HG03432 (cell line): ENCODE results near the gene ROMO1.
"Not testable (repeated sequence)": the region's sequence is repeated elsewhere in the genome, so short reads cannot be mapped to it uniquely, and the experiment has no call there.

Experiments used
- ATAC-seq: cut with Tn5 transposase; IDR thresholded peaks from one replicate; pipeline ENCODE4 v1.9.1; 2021; ENCODE audit warnings: mild to moderate bottlenecking, moderate library complexity; ENCODE audit not compliant: unreplicated experiment

ROMO1 gene

DNA sequence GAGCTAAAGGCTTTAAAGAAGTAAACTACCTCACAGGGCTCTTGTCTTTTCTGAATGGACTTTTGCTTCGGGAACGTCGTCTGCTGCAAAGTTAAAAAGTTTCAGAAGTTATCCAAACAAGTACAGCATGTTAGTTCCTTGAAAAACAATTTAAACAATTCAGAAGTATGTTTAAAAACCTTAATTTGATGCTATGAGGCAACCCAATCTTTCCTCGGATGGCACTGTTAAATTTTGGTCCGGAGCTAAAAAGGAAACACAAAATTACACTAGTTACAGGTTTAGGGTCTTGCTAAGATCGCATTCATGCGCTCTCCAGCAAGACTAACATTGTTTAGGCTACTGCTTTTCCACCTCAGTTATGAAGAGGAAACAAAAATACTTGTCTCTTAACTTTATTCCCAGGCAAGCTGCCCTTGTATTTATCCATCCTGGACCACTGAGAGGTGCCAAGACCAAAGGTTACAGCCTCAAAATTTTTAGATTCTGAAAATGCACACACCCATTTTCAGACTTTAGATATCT is 30.1 kb downstream of the ROMO1 start:
- no peak for ATAC-seq

DNA sequence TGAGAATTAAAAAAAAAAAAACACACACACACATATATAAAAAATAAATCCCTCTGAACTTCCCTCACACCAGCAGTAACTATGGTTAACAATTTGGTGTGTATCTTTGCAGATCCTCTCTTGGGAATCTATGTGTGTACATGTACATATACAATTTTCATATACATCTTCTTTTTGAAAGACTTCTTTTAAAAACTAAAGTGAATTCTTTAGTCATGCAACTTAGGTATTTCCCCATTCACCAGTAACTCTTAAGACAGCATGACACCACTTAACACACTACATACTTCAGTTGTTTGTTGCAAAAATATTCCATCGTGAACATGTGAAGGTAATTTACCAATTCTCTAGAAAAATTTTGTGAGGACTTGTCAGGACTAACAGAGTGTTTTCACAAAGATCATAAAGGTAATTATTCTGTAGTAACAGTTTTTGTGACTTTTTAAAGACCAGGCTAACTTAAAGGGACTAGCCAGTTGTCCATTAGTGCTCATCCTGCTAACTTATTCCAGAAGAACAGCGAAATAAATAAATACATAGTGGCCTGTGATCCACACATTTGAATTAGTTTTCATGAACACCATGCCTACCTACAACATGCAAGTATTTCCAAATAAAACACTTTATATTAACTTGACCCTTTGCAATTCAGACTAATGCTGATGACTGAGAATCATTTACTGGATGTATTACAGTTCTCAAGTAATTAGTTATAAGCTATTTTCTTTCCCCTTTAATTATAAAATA is 30.8 kb downstream of the ROMO1 start:
- no peak for ATAC-seq

- no peak for ATAC-seq
These were observed 31.6 kb downstream of the ROMO1 start for GRCh38 chr20:35730583-35731468.

DNA sequence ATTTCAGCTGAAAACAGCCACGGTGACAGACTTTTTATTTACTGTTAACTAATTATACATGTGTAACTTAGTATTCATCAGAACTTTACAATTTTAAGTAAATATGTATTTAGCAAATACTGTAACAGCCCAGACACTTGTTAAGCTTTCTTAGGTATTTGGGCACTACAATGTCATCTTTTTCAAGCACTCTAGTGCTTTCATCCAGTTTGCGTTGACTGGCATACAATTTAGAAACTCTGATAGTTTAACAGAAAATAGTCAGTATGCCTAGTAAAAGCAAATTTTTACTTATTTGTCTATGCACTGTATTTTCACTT is 32.2 kb downstream of the ROMO1 start:
- ATAC-seq: no peak

DNA sequence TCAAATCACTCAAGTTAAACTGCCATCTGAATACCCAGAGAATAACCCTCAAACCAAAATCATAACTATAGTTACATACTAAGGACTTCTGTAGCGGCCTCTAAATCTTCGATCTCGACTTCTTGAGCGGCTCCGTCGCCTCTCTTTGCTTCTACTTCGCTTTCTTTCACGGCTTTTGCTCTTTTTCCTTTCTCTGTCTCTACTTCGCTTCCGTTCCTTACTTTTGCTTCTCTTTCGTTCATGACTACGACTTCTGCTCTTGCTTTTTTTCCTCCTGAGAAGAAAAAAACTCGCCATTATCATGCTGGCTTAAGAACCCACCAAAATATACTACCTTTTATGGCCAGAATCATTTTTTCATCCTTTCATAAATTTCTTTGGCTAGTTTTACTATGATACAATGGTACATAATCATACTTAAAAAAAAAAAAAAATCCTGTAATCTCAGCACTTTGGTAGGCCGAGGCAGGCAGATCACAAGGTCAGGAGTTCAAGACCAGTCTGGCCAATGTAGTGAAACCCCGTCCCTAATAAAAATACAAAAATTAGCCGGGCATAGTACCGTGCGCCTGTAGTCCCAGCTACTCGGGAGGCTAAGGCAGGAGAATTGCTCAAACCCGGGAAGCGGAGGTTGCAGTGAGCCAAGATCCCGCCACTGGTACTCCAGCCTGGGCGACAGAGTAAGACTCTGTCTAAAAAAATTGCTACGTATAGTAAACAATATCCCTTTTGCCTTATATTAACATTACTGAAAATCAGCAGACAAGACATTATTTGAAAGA is 32.8 kb downstream of the ROMO1 start:
- no peak for ATAC-seq

DNA sequence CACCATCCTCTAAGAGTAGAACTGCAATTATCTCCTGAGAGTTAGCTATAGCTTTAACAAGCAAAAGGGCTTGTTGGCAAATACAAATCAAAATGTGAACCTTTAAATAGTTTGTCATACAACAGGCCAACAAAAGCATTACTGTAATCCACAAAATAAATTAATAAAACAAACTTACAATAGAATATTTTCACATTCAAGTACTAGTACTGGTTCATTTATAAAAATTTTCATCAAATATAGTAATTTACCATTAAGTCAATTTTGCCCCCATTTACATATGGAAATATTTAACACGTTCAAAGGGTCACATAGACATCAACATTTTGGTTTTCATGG is 33.4 kb downstream of the ROMO1 start:
- ATAC-seq: no peak

GRCh38 chr20:35734374-35734773 is 35.2 kb downstream of the ROMO1 start:
- no peak for ATAC-seq

- no peak for ATAC-seq
These were observed 35.8 kb downstream of the ROMO1 start for GRCh38 chr20:35734777-35735649.

- ATAC-seq: no peak
These were observed 36.7 kb downstream of the ROMO1 start for GRCh38 chr20:35735826-35736470.

DNA sequence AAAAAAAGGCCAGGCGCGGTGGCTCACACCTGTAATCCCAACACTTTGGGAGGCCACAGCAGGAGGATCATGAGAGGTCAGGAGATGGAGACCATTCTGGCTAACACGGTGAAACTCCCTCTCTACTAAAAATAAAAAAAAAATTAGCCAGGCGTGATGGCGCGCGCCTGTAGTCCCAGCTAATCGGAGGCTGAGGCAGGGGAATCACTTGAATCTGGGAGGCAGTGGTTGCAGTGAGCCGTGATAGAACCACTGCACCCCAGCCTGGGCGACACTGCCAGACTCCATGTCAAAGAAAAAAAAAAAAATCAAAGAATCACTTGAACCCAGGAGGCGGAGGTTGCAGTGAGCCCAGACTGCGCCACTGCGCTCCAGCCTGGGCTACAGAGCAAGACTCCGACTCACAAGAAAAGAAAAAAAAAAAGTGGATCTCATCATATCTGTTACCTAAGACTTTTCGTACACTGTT is 38.7 kb downstream of the ROMO1 start:
- ATAC-seq: no peak

DNA sequence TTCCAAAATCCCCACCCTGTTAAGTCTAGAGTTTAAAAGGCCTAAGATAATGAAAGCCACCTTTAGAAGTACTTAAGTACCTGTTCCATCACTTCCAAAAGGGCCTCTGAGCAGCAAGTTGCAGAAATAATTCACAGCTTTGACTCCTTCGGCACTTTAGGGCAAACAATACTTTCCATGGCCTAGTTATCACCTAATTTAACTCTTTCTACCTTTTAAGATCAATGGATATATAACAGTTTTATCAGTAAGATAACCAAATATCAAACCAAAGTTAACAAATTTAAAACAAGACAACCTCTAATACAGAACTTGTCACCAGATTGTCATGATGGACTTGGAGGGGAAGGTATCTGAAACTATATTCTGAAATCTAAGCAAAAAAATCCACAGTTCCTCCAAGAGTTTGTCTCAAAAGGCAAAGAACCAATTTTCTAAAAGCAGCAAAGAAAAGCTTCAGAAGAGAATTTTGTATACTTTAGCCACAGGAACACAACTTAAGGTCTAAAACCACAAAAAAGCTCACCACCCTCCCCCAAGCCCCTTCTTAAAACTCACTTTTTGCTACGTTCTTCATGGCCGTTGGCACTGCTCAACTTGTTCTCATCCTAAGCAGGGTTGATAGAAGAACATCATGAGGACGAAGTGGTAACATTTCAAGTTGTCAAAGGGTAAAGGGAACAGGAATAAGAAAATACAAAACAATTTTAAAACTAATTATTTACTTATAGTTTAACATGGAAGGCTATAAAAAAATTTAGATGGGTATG is 39.4 kb downstream of the ROMO1 start:
- ATAC-seq: no peak

DNA sequence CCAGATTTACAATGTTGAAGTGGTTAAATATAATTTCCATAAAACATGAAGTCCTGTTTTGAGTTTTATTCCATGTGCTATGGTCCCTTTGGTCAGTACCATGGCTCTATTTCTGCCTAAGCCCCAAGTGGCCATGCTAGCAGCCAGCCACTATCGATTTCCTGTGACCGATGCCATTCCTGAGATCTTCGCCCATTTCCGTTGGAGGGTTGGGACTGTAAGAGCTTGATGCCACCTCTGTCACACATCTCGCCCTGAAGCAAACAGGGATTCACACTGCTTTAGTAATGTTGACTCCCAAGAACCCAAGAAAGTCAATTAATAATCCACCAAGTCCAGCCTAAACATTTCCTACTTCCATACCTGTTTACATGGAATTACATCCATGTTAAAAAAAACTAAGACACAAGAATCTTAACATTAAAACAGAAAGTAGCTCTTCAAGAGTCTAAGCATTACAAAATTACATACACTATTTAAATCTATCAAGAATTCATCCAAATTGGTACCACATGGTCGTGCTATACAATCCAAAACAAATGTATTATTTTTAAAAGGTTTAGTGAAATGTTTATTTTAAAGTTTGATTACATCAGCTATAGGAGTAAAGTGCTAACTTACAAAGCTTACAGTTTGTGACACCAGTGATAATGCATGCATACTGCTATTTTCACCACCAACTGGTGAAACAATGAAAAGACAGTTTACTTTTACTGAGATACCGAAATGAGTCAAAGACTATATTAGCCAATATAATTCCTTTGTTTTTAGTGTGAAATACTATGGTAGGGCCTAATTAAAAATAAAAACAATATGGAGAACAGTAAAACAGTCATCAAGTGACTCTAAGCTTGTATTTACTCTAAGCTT is 40.3 kb downstream of the ROMO1 start:
- no peak for ATAC-seq

GRCh38 chr20:35741892-35742740 is 42.9 kb downstream of the ROMO1 start, which contains the start of gene RBM39:
TSS of gene RBM39 (minus strand) at chr20:35742260. CDS start at chr20:35740874, 1,386 bp downstream.
- ATAC-seq: peak; percentile 86

DNA sequence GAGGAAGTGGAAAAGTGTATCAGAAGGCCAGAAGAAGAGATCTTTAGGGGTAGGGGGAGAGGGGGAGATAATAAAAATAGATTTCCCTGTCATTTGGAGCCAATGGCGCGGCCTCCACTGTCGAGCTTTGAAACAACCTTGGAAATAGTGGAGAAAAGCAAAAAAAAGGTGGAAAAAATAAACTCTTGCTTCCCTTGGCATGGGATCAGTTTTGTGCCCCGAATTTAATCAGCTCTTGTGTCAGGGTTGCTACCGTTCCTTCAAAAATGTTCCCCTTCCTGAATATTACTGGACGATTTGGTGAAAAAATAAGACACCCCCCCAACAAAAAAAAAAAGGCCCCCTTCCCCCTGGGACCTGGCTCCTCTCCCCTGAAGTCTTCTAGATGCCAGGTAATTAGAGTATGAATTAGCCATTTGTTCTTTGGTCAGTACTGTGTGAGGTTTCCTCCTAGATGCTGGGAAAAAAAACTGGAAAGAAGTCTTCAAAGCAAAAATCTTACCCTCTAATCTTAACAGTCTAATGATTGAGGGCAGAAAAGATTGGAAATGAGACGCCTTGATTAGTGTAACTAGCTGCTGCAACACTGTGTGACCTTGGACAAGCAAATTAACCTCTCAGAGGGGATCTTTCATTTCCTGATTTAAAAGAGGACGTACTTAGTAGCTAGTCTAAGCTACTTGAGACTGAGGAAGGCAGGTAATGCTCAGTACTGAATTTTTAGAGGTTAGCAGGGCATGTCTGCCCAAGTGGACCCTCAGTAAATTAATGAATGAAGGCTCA is 43.7 kb downstream of the ROMO1 start:
- ATAC-seq: peak; percentile 24

GRCh38 chr20:35743693-35744491 is 44.7 kb downstream of the ROMO1 start:
- ATAC-seq: no peak

GRCh38 chr20:35744492-35744841 is 45.3 kb downstream of the ROMO1 start:
- not testable (repeated sequence) for ATAC-seq
